Pulmonary artery endothelial cell (primary cell): ENCODE data around the gene GPS1. TPM values are rescaled to one million over a fixed set of nuclear protein-coding genes. Genes with fewer than 3 reads are reported as not detected.
"Not testable (repeated sequence)": the region's sequence is repeated elsewhere in the genome, so short reads cannot be mapped to it uniquely, and the experiment has no call there.

Source experiments
- DNase-seq: peaks from one replicate; pipeline ENCODE4 v3.0.0-alpha.2; 2011; ENCODE audit warnings: low read depth, low spot score
- total RNA-seq: library from RNA; depleted of rRNA; stranded (reverse); fragments of >200 nt; gene quantifications from 2 replicates; pipeline ENCODE4 v1.2.3, GENCODE V29; 2014

The GPS1 gene
- total RNA-seq, 1 donor from 2014 or later = 110 TPM

DNA sequence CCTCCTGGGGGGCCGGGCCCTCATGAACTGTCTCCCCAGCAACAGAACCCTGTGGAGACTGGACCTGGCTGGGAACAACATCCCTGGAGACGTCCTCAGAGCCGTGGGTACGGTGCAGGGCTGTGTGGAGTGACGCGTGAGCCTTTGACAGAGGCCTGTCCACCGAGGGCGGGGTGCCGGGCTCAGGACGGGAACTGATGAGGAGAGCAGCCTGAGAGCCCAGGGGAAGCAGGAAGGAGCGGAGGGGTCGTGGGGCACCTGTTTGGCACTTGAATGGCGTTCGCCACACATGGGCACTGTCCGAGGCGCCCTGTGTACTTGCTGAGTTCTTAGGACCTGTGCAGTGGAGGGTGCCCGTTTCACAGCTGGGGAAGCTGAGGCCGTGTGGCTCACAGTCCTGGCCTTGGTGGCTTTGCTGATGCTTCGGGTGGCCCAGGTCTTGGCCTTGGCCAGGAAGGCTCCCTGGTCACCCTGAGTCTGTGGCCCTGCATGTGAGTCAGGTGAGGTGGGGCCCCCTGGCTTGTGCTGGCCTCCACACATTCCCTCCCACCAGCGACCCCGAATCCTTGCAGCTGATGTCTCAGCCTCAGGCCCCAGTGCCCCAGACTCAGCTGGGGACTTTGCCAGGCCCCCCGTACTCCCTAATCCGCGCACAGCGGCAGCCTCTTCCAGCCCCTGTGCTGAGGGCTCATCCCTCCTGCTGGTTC is 26.1 kb upstream of the GPS1 start:
- DNase-seq = no peak

DNA sequence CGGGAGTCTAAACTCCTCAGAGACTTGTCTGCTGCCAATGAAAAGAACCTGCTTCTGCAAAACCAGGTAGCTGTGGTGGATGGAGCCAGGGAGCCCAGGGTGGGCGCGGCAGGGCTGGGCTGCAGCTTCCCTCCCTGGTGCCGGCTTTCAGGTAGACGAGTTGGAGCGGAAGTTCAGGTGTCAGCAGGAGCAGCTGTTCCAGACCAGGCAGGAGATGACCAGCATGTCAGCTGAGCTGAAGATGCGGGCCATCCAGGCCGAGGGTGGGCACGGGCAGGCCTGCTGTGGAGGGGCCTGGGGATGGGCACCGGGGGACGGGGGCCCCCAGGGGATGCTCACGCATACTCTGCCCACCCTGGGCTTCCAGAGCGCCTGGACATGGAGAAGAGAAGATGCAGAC is 23.5 kb upstream of the GPS1 start:
- no peak for DNase-seq

DNA sequence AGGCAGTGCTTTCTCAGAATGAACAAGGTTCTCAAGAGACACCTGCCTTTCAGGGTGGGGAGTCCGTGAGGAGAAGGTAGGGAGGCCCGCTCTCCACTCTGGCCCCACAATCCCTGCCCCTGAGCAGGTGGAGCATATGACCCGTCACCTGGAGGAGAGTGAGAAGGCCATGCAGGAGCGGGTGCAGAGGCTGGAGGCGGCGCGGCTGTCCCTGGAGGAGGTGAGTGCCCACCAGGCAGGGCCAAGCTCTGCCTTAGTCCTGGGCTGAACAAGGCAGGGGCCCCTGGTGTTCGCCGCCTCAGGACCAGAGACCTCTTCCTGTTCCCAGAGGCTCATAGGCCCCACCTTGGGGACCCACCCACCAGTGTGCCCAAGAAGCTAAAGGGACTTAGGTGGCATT is 22.7 kb upstream of the GPS1 start:
- no peak for DNase-seq

DNA sequence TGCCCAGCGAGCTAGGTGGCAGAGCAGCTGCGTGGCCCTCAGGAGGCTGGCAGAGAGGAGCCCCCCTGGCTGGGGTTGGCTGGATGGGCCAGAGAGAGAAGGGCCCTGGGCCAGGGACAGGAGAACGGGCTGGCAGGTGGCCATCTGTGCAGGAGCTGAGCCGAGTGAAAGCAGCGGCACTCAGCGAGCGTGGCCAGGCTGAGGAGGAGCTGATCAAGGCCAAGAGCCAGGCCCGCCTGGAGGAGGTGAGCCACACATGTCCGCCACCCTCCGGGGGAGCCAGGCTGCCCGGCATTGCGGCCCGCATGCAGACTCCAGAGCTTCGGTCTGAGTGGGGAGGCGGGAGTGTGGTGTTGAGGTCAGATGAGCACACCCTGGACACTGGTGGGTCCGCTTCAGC is 22.3 kb upstream of the GPS1 start:
- no peak for DNase-seq

DNA sequence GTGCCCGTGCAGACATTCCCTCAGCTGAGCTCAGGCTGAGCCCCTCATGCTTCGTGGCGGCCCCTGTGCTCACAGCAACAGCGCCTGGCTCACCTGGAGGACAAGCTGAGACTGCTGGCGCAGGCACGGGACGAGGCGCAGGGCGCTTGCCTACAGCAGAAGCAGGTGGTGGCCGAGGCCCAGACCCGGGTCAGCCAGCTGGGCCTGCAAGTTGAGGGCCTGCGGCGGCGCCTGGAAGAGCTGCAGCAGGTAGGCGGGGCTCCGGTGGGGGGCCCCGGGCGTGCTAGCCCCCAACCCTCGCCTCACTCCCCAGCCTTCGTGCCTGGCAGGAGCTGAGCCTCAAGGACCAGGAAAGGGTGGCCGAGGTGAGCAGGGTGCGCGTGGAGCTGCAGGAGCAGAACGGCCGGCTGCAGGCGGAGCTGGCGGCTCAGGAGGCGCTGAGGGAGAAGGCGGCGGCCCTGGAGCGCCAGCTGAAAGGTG is 21.7 kb upstream of the GPS1 start:
- no peak for DNase-seq

DNA sequence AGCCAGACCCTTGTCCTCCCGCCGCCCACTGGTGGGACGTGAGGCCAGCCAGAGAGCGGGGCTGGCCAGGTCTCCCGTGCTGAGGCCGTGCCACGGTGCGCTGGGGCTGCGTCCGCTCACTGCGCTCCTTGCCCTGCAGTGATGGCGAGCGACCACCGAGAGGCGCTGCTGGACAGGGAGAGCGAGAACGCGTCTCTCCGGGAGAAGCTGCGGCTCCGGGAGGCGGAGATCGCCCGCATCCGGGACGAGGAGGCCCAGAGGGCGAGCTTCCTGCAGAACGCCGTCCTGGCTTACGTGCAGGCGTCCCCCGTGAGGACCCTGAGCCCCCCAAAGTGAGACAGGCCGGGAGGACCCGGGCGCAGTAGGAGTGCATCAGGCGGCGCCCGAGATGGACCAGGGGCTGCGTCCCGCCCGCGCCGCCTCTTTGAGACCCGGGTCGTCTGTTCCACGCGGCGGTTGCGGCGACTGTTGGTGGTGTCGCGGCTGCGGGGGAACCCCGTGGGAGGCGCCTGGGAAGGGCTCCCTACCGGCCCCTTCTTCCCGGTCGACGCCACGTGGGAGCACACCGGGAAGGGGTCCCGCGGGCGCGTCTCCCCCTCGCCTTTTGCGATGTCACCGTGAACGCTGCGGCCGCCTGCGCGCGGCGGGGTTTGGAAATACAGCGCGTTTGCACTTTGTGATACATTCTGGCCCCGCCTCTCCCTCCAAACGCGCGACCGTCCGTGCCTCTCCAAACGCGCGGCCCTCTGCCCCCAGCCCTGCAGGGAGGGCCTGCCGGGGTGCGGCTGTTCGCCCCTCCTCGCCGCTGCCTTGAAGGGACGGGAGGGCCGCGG is 21.0 kb upstream of the GPS1 start:
- DNase-seq = peak; percentile 54

DNA sequence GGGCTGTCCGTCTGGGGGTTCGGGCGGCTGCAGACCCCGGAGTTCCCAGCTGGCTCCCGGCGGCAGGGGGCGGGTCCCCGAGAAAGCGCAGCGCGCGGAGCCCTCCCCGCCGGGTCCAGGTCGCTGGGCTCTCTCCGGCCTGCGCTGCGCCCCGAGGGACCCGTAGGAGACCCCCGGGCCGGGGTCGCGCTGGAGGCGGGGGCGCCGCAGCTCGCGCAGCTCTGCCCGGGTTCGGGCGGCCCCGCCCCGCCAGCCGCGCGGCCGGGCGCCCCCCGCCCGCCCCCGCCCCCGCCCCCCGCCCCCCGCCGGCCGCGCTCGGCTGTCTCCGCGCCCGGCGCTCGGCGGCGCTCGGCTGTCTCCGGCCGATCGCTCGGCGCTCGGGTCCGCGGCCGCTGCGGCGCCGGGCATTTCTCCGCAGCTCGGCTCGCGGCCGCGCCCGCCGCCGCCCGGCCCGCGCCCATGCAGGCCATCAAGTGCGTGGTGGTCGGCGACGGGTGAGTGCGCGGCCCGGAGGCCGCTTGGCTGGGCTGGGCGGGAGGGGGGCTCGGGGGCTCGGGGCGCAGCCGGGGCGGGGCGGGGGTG is 20.3 kb upstream of the GPS1 start, which contains the start of gene RAC3:
RAC3 (plus strand) TSS at position 376 of the 582 bp plus-strand sequence; CDS start at position 460, 84 bp downstream.
- no peak for DNase-seq

DNA sequence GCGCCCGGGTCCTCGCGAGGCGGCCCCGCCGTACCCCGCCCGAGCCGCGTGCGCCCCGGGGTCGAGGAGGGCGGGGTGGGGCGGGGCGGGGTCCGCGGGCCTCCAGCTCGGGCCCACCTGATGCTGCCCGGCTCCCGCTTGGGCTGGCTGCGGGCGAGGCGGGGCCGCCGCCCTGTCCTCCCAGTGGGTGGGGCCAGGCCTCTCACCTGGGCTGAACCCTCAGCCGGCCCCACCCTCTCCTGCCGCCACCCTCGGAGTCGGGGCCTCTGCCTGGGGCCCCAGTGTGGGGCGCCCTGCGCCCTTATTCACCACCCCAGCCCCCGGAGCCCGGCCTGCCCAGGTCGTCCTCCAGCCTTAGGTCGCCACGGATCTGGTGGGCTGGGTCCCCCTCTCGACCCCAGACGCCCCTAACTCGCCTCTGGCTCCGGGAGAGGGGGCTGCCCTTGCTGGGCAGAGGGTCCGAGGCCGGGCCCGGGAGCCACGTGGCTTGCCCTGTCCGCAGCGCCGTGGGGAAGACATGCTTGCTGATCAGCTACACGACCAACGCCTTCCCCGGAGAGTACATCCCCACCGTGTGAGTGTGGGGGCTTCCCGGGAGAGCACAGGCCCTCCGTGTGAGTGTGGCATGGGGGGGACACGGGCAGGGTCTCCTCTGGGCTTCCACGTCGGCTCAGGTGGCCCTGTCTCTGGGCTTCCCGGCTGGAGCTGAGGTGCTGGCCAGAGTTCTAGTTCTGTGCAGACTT is 19.6 kb upstream of the GPS1 start:
- DNase-seq = no peak

DNA sequence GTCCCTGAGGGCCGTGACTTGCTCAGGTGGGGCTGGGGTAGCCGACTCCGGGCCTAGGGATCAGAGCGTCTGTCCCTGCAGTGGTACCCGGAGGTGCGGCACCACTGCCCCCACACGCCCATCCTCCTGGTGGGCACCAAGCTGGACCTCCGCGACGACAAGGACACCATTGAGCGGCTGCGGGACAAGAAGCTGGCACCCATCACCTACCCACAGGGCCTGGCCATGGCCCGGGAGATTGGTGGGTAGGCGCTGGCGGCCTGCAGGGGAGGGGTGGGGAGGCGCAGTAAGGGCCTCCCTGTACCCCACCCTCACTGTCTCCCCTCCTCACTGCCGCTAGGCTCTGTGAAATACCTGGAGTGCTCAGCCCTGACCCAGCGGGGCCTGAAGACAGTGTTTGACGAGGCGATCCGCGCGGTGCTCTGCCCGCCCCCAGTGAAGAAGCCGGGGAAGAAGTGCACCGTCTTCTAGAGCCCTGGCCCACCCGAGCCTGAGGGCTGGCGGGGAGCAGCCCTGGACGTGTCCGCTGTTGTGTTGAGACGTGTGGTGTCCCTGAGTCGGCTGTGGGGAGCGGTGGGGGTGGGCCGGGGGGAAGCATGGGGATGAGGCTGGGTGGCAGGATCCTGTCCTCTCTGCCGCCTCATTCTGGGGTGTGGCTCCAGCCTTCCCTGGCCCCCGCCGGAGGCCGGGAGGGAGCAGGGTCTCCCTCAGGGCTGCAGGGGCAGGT is 18.2 kb upstream of the GPS1 start:
- DNase-seq = no peak

DNA sequence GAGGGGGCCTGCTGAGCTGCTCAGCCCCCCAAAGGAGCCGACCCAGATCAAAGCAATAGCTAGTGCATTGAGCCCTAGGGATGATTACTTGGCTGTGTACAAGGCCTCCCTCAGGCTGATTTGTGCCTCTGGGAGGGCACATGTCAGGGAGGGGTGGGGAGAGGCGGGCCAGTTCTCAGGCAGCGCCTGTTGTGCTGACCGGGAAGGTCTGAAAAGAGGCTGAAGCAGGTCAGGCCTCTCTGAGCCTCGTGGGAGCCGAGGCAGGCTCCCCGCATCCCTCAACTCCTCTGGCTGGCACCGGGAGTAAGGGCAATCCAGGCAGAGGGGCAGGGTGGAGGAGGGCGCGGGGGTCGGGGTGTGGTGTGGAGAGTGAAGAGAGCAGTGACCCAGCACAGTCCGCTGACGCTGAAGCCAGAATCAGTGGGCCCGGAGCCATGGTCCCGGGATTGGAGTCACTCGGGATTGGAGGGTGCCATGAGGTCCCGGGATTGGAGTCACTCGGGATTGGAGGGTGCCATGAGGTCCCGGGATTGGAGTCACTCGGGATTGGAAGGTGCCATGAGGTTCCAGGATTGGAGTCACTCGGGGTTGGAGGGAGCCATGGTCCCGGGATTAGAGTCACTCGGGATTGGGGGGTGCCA is 17.2 kb upstream of the GPS1 start:
- DNase-seq = no peak

DNA sequence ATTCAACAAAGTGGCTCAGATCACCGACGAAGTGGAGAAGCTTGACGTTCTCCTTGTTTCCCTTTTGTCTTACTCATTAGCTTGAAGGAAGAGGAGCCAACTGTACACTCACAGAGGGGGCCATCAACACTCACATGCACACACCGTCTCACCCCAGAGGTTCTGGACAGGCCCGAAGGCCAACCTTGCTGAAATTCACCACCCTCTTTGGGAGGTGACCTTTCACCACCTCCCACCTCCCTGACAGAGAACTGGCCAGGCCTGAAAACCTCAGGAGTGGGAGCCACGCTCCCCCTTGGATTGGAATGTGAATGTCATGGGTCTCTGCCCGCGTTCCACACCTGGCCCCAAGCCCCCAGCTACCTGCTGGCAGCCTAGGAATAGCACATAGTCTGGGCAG is 16.2 kb upstream of the GPS1 start:
- DNase-seq = no peak

DNA sequence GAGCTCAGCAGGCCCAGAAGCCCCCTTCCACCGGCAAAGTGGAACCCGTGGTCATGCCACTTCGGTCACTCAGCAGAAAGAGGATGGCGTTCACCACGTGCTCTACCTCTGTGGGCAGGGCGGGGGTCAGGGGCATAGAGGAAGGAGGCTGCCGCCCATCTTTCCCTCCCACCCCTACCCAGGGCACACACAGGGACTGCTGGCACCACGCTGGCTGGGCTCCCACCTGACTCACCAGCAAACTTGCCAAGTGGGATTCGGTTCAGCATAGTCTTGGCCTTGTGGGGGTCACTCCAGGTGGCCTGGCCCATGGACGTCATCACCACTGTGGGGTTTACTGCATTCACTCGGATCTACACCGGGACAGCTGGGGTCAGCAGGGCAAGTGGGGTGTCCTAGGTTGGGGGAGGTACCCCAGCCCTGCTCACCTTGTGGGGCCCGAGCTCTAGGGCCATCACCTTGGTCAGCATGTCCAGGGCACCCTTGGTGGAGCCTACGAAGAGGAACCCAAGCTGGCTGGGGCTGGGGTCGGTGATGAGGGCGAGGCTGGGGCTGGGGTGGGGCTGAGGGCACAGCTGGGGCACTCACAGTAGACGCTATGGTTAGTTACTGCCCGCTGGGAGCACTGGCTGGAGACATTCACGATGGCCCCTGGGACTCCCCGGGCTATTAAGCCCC is 15.6 kb upstream of the GPS1 start:
- DNase-seq = no peak

DNA sequence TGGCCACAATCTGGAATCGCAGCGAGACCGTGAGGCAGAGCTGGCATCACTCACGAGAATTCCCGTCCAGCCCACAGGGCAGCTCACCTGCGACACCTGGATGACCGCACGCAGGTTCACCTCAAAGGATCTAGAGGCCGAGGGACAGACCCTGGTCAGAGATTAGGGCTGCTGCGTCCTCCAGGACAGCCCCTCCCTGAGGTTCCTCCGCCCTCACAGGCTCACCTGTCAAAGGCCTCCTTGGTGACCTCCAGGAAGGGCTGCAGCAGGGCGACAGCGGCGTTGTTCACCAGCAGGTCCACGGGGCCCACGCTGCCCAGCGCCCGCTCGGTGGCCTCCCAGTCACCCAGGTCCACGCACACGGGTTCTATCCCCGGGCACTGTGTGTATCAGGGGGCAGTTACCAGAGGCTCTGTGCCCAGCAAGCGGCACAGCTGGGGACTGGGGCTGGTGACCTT is 15.0 kb upstream of the GPS1 start:
- no peak for DNase-seq

DNA sequence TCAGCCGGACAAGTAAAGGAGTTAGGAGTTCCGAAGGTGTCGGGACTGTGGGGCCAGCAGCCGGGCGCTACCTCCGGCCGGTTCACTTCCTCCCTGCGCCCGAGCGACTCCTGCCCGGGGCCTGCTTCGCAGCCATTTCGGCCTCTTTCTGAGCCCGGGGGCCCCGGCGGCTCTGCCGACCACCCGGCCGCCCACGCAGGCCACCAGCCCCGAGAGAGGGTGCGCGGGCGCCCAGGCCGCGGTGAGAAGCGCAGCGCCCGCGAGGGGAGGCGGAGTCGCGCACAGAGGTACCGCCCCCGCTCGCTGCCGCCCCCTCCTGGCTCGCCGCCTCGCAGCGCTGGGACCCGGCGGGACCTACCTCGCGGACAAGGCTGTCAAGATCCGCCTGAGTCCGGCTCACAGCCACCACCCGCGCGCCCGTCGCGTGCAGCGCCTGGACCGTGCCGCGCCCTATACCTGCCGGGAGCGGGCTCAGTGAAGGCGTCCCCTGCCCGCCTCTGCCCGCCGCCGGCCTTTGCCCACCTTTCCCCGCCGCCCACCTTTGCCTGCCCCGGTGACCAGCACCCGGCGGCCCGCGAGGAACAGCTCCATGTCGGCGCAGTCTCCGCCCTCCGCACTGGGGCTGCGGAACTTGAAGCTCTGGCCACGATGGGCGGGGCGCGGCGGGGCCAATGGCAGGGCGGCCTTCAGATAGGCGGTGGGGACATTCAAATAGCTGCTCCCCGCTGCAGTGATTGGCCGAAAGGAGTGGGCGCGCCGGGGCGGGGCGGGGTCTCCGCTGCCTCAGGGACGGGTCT is 14.4 kb upstream of the GPS1 start, which contains the start of gene DCXR:
DCXR (minus strand) TSS at position 606 of the 797 bp plus-strand sequence; CDS start at position 591, 15 bp downstream.
- DNase-seq = peak; percentile 80

DNA sequence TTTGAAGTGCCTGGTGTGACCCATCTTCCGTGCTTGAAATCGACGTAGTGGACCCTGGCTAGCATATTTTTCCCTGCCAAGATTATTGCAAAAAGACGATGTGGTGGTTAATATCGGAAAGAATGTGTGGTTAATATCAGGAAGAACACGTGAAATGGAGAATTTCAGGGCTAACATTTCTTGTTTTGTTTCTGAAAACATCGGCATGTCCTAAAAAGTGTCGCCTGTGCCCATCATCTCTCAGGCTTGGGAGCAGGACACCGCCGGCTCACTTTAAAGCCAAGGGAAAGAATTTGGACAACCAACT is 13.9 kb upstream of the GPS1 start:
- DNase-seq = no peak

DNA sequence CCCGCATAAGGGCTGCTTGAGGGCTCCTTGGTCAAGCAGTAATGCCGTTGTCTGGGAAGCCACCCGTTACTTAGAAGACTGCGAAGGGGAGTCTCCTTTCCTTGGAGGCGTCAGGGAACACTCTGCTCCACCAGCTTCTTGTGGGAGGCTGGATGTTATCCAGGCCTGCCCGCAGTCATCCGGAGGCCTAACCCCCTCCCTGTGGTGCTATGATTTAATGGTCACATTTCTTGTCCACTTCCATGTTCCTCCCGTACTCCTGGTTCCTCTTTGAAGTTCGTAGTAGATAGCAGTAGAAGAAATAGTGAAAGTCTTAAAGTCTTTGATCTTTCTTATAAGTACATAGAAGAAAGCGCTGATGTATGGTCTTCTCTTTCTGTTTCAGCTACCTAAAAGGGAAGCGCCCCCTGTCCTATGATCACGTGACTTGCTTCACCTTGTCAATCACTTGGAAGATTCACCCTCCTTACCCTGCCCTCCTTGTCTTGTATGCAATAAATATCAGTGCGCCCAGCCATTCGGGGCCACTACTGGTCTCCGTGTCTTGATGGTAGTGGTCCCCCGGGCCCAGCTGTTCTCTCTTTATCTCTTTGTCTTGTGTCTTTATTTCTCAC is 12.8 kb upstream of the GPS1 start:
- not testable (repeated sequence) for DNase-seq

DNA sequence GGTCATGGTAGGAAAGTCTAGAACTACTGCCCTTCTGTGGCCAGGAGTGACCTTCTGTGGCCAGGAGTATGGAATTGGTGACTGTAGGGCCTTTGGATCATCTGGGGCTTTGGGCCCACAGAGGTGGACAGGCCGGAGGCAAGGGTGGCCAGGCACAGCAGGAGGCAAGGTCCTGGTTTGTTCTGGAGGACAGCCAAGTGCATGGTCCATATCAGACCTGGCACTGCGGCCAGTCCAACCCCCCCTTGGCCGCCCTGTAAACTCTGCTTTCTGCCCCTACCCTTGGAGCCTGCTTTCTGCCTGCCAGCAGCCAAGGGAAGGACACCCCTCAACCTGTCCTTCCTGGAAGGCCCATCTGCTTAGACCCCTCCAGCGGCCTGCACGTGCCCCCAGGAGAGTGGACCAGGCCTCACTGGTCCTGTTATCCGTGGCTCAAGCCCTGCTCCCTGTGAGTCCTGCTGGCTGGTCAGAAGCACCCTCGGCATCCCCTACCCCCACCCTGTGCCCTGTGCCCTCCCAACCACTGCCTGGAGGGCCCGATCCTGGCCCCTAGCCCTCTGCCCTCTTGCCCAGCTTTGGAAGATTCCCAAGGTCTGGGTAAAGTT is 11.9 kb upstream of the GPS1 start:
- no peak for DNase-seq
